ENCODE data around the gene TOLLIP.

The TOLLIP gene

GRCh38 chr11:1317993-1318392, 8.6 kb upstream of the TOLLIP start:
- no peak for DNase-seq (ENCODE audit: low read depth)
- TF ChIP-seq CTCF (conservative IDR thresholded peaks at IDR 0.05; ENCODE audit: low read length), result no peak
- H3K4me3 ChIP-seq (ENCODE audit: low read length), result no peak overlapping the region

- H3K4me3 ChIP-seq (ENCODE audit: low read length), result no peak overlapping the region
- no peak for DNase-seq (ENCODE audit: low read depth)
- no peak for TF ChIP-seq CTCF (conservative IDR thresholded peaks at IDR 0.05; ENCODE audit: low read length)
Measured at GRCh38 chr11:1317432-1317831, 8.0 kb upstream of the TOLLIP start.

- DNase-seq (ENCODE audit: low read depth), result no peak
- TF ChIP-seq CTCF (conservative IDR thresholded peaks at IDR 0.05; ENCODE audit: low read length), result no peak
- H3K4me3 ChIP-seq (ENCODE audit: low read length), result no peak overlapping the region
Measured at GRCh38 chr11:1310772-1311468, 1.5 kb upstream of the TOLLIP start.

- H3K4me3 ChIP-seq (ENCODE audit: low read length), result peak overlapping the region; percentile 79
- DNase-seq (ENCODE audit: low read depth), result no peak
- no peak for TF ChIP-seq CTCF (conservative IDR thresholded peaks at IDR 0.05; ENCODE audit: low read length)
Measured at GRCh38 chr11:1310318-1310687, 871 bp upstream of the TOLLIP start.

- TF ChIP-seq CTCF (conservative IDR thresholded peaks at IDR 0.05; ENCODE audit: low read length), result no peak
- DNase-seq (ENCODE audit: low read depth), result no peak
- peak overlapping the region; percentile 66 for H3K4me3 ChIP-seq (ENCODE audit: low read length)
Measured at GRCh38 chr11:1308743-1309497, 512 bp downstream of the TOLLIP start.

GRCh38 chr11:1307998-1308742, 1.3 kb downstream of the TOLLIP start:
- TF ChIP-seq CTCF (conservative IDR thresholded peaks at IDR 0.05; ENCODE audit: low read length), result no peak
- peak overlapping the region; percentile 66 for H3K4me3 ChIP-seq (ENCODE audit: low read length)
- peak; percentile 33 for DNase-seq (ENCODE audit: low read depth)

Data from AG10803 (cell line).